BE2C (cell line): ENCODE results near the gene GID4.

Experiments used
- DNase-seq: peaks from one replicate; pipeline ENCODE4 v3.0.0-alpha.2; 2020
- H3K27me3 ChIP-seq: fragments of 250-450 bp; sonication (Bioruptor Pico); 2 replicates; pipeline ENCODE4 v1.5.1; 2020; ENCODE audit warnings: mild to moderate bottlenecking
- H3K36me3 ChIP-seq: fragments of 250-450 bp; sonication (Bioruptor Pico); 2 replicates; pipeline ENCODE4 v1.5.1; 2020; ENCODE audit warnings: mild to moderate bottlenecking
- H3K4me1 ChIP-seq: fragments of 250-450 bp; sonication (Bioruptor Pico); 2 replicates; pipeline ENCODE4 v1.5.1; 2020
- H3K4me3 ChIP-seq: 2 replicates; pipeline ENCODE4 v1.5.1; 2011; ENCODE audit warnings: low read depth, low read length
- H3K9me3 ChIP-seq: fragments of 250-450 bp; sonication (Bioruptor Pico); 2 replicates; pipeline ENCODE4 v1.5.1; 2020
- CTCF ChIP-seq: IDR thresholded peaks from 2 replicates; pipeline ENCODE4 v1.5.1; 2012; ENCODE audit warnings: mild to moderate bottlenecking, low read depth, low read length

GID4 gene

GRCh38 chr17:18009609-18010420 is 29.4 kb upstream of the GID4 start:
- Histone ChIP-seq H3K4me1 (no peaks in the 10 kb centered on the region), H3K27me3 (no peaks in the 10 kb centered on the region), H3K36me3 (no peaks in the 10 kb centered on the region), H3K4me3 (no peak overlapping the region), H3K9me3 (no peaks in the 10 kb centered on the region)
- TF ChIP-seq CTCF = no peak
- no peak for DNase-seq

GRCh38 chr17:18011286-18011685 is 27.9 kb upstream of the GID4 start:
- H3K27me3 ChIP-seq = no peaks in the 10 kb centered on the region
- H3K36me3 ChIP-seq = no peaks in the 10 kb centered on the region
- H3K4me3 ChIP-seq = no peak overlapping the region
- no peak for TF ChIP-seq CTCF
- H3K9me3 ChIP-seq = no peaks in the 10 kb centered on the region
- no peak for DNase-seq
- no peaks in the 10 kb centered on the region for H3K4me1 ChIP-seq

- Histone ChIP-seq H3K4me3 (no peak overlapping the region), H3K36me3 (no peaks in the 10 kb centered on the region), H3K4me1 (peaks cover 3% of the 10 kb centered on the region; the same call in 1 of the 2 replicates), H3K27me3 (no peaks in the 10 kb centered on the region), H3K9me3 (no peaks in the 10 kb centered on the region)
- no peak for DNase-seq
- no peak for TF ChIP-seq CTCF
These were observed 25.2 kb upstream of the GID4 start for GRCh38 chr17:18014006-18014405.

GRCh38 chr17:18015593-18015992 is 23.6 kb upstream of the GID4 start:
- no peak for DNase-seq
- H3K36me3 ChIP-seq = no peaks in the 10 kb centered on the region
- peaks cover 3% of the 10 kb centered on the region; the same call in 1 of the 2 replicates for H3K4me1 ChIP-seq
- no peaks in the 10 kb centered on the region for H3K9me3 ChIP-seq
- no peaks in the 10 kb centered on the region for H3K27me3 ChIP-seq
- H3K4me3 ChIP-seq = no peak overlapping the region
- no peak for TF ChIP-seq CTCF

- no peaks in the 10 kb centered on the region for H3K9me3 ChIP-seq
- no peak for DNase-seq
- H3K4me3 ChIP-seq = no peak overlapping the region
- peaks cover 3% of the 10 kb centered on the region; the same call in 1 of the 2 replicates for H3K4me1 ChIP-seq
- H3K27me3 ChIP-seq = no peaks in the 10 kb centered on the region
- H3K36me3 ChIP-seq = no peaks in the 10 kb centered on the region
- TF ChIP-seq CTCF = no peak
These were observed 22.8 kb upstream of the GID4 start for GRCh38 chr17:18016426-18016825.

GRCh38 chr17:18017958-18018357 is 21.2 kb upstream of the GID4 start:
- Histone ChIP-seq H3K4me1 (peaks cover 3% of the 10 kb centered on the region; the same call in 1 of the 2 replicates), H3K27me3 (no peaks in the 10 kb centered on the region), H3K36me3 (no peaks in the 10 kb centered on the region), H3K9me3 (no peaks in the 10 kb centered on the region), H3K4me3 (no peak overlapping the region)
- DNase-seq = no peak
- TF ChIP-seq CTCF = no peak
